HG02642 (cell line): ENCODE results near the gene NNAT.
"Not testable (repeated sequence)": the region's sequence is repeated elsewhere in the genome, so short reads cannot be mapped to it uniquely, and the experiment has no call there.

Experiments used
- ATAC-seq: cut with Tn5 transposase; IDR thresholded peaks from one replicate; pipeline ENCODE4 v1.9.1; 2021; ENCODE audit warnings: mild to moderate bottlenecking; ENCODE audit not compliant: unreplicated experiment, poor library complexity

NNAT gene

GRCh38 chr20:37538003-37538402 is 17.0 kb downstream of the NNAT start:
- no peak for ATAC-seq

GRCh38 chr20:37539424-37539823 is 18.4 kb downstream of the NNAT start:
- no peak for ATAC-seq

- no peak for ATAC-seq
Observed at GRCh38 chr20:37540001-37540400, 19.0 kb downstream of the NNAT start.

- not testable (repeated sequence) for ATAC-seq
Observed at GRCh38 chr20:37540838-37541237, 19.8 kb downstream of the NNAT start.

- no peak for ATAC-seq
Observed at GRCh38 chr20:37541326-37541725, 20.3 kb downstream of the NNAT start.

GRCh38 chr20:37542281-37542680 is 21.2 kb downstream of the NNAT start:
- ATAC-seq: no peak

- ATAC-seq: no peak
Observed at GRCh38 chr20:37543828-37544227, 22.8 kb downstream of the NNAT start.

GRCh38 chr20:37544386-37544785 is 23.3 kb downstream of the NNAT start:
- no peak for ATAC-seq

- ATAC-seq: no peak
Observed at GRCh38 chr20:37545516-37545915, 24.5 kb downstream of the NNAT start.

GRCh38 chr20:37547912-37548311 is 26.9 kb downstream of the NNAT start:
- ATAC-seq: no peak

GRCh38 chr20:37550101-37550920 is 29.3 kb downstream of the NNAT start:
- ATAC-seq: not testable (repeated sequence)

- not testable (repeated sequence) for ATAC-seq
Observed at GRCh38 chr20:37551660-37552059, 30.6 kb downstream of the NNAT start.

- ATAC-seq: no peak
Observed at GRCh38 chr20:37552415-37552814, 31.4 kb downstream of the NNAT start.

GRCh38 chr20:37554721-37555298 is 33.8 kb downstream of the NNAT start:
- ATAC-seq: not testable (repeated sequence)

GRCh38 chr20:37556538-37556937 is 35.5 kb downstream of the NNAT start:
- no peak for ATAC-seq

- ATAC-seq: no peak
Observed at GRCh38 chr20:37558306-37558705, 37.3 kb downstream of the NNAT start.

GRCh38 chr20:37558779-37559178 is 37.7 kb downstream of the NNAT start:
- no peak for ATAC-seq

- ATAC-seq: no peak
Observed at GRCh38 chr20:37559312-37560027, 38.4 kb downstream of the NNAT start.

- no peak for ATAC-seq
Observed at GRCh38 chr20:37560629-37561028, 39.6 kb downstream of the NNAT start.

- no peak for ATAC-seq
Observed at GRCh38 chr20:37562695-37563480, 41.8 kb downstream of the NNAT start.

- no peak for ATAC-seq
Observed at GRCh38 chr20:37564016-37564387, 43.0 kb downstream of the NNAT start.
